Neuronal stem cell (in vitro differentiated cells): ENCODE data around the gene SPINDOC.

Source experiments
- DNase-seq: peaks from one replicate; pipeline ENCODE4 v3.0.0-alpha.2; 2013; ENCODE audit warnings: low spot score
- H2AFZ ChIP-seq: one replicate; pipeline ENCODE4 v1.6.1; 2013; ENCODE audit warnings: mild to moderate bottlenecking, low read length, inconsistent platforms
- H2AK5ac ChIP-seq: 2 replicates; pipeline ENCODE4 v1.6.1; 2013; ENCODE audit warnings: low read depth, mild to moderate bottlenecking, inconsistent platforms, low read length, moderate library complexity, mixed read lengths
- H2BK120ac ChIP-seq: 2 replicates; pipeline ENCODE4 v1.6.1; 2013; ENCODE audit warnings: low read depth, mild to moderate bottlenecking, inconsistent platforms, low read length, moderate library complexity, mixed read lengths
- H2BK12ac ChIP-seq: one replicate; pipeline ENCODE4 v1.6.1; 2013; ENCODE audit warnings: low read length, inconsistent platforms
- H2BK15ac ChIP-seq: 2 replicates; pipeline ENCODE4 v1.6.1; 2013; ENCODE audit warnings: mild to moderate bottlenecking, low read length, inconsistent platforms, mixed read lengths
- H2BK5ac ChIP-seq: one replicate; pipeline ENCODE4 v1.6.1; 2013; ENCODE audit warnings: inconsistent platforms, mild to moderate bottlenecking, low read length, moderate library complexity
- H3K14ac ChIP-seq: one replicate; pipeline ENCODE4 v1.6.1; 2013; ENCODE audit warnings: low read length, inconsistent platforms
- H3K18ac ChIP-seq: 2 replicates; pipeline ENCODE4 v1.6.1; 2013; ENCODE audit warnings: low read length, inconsistent platforms
- H3K23ac ChIP-seq: 2 replicates; pipeline ENCODE4 v1.6.1; 2013; ENCODE audit warnings: low read depth, mild to moderate bottlenecking, mixed read lengths, low read length, inconsistent platforms; ENCODE audit not compliant: poor library complexity
- H3K27ac ChIP-seq: replicated peaks from 3 replicates; pipeline ENCODE4 v1.5.1; 2013; ENCODE audit warnings: low read length, inconsistent platforms
- H3K27me3 ChIP-seq, 3 experiments: 2 replicates each; pipeline ENCODE4 v1.6.1; 2013; ENCODE audit warnings: low read length in 3 of 3, mild to moderate bottlenecking in 2 of 3, inconsistent platforms in 1 of 3, low read depth in 1 of 3, mixed read lengths in 1 of 3, moderate library complexity in 1 of 3; ENCODE audit not compliant: control insufficient read depth in 3 of 3, insufficient read depth in 3 of 3
- H3K36me3 ChIP-seq, 2 donors: replicated peaks in 1 of 2; 2 replicates each; pipeline ENCODE4 v1.6.1; 2013; ENCODE audit warnings: low read length in 2 of 2; ENCODE audit not compliant: control insufficient read depth in 2 of 2, insufficient read depth in 2 of 2
- H3K4ac ChIP-seq: 2 replicates; pipeline ENCODE4 v1.6.1; 2013; ENCODE audit warnings: inconsistent platforms, mild to moderate bottlenecking, low read length, moderate library complexity
- H3K4me1 ChIP-seq, 2 donors: 1 replicate in 1 of 2; 2 replicates in 1 of 2; pipeline ENCODE4 v1.6.1; 2013; ENCODE audit warnings: low read length in 2 of 2, low read depth in 1 of 2; ENCODE audit not compliant: control insufficient read depth in 2 of 2, insufficient read depth in 1 of 2
- H3K4me2 ChIP-seq: one replicate; pipeline ENCODE4 v1.6.1; 2013; ENCODE audit warnings: mild to moderate bottlenecking, low read length, inconsistent platforms; ENCODE audit not compliant: insufficient read depth, poor library complexity, severe bottlenecking
- H3K4me3 ChIP-seq, 2 donors: 2 replicates each; pipeline ENCODE4 v1.5.1; 2013; ENCODE audit warnings: low read length in 2 of 2, mild to moderate bottlenecking in 2 of 2, inconsistent platforms in 1 of 2, moderate library complexity in 1 of 2
- H3K79me1 ChIP-seq: one replicate; pipeline ENCODE4 v1.6.1; 2013; ENCODE audit warnings: low read depth, mild to moderate bottlenecking, inconsistent platforms, low read length, moderate library complexity
- H3K9ac ChIP-seq: one replicate; pipeline ENCODE4 v1.6.1; 2013; ENCODE audit warnings: mild to moderate bottlenecking, low read depth, low read length, inconsistent platforms; ENCODE audit not compliant: poor library complexity
- H3K9me3 ChIP-seq, 2 donors: replicated peaks in 1 of 2; 2 replicates each; pipeline versions ENCODE3 to v1.6.1; 2013; ENCODE audit warnings: low read length in 2 of 2, mild to moderate bottlenecking in 2 of 2, inconsistent platforms in 1 of 2, low read depth in 1 of 2, mixed read lengths in 1 of 2, moderate library complexity in 1 of 2; ENCODE audit not compliant: control insufficient read depth in 2 of 2, insufficient read depth in 1 of 2
- H4K8ac ChIP-seq: one replicate; pipeline ENCODE4 v1.6.1; 2013; ENCODE audit warnings: low read depth, mild to moderate bottlenecking, inconsistent platforms, low read length, moderate library complexity
- H4K91ac ChIP-seq: one replicate; pipeline ENCODE4 v1.6.1; 2013; ENCODE audit warnings: low read length, low read depth, mild to moderate bottlenecking, inconsistent platforms; ENCODE audit not compliant: poor library complexity
- WGBS, 2 donors: extraction: QIAGEN DNeasy Blood & Tissue Kit; methylation state at CpG; one replicate each; pipeline ENCODE4 v1.1.7; 2013; ENCODE audit warnings: missing lambda C conversion rate in 2 of 2, mixed read lengths in 1 of 2; ENCODE audit not compliant: insufficient read length in 2 of 2, insufficient replicate concordance in 1 of 2; ENCODE audit errors: extremely low coverage in 2 of 2; 5-methylcytosine and 5-hydroxymethylcytosine counted together

SPINDOC gene

DNA sequence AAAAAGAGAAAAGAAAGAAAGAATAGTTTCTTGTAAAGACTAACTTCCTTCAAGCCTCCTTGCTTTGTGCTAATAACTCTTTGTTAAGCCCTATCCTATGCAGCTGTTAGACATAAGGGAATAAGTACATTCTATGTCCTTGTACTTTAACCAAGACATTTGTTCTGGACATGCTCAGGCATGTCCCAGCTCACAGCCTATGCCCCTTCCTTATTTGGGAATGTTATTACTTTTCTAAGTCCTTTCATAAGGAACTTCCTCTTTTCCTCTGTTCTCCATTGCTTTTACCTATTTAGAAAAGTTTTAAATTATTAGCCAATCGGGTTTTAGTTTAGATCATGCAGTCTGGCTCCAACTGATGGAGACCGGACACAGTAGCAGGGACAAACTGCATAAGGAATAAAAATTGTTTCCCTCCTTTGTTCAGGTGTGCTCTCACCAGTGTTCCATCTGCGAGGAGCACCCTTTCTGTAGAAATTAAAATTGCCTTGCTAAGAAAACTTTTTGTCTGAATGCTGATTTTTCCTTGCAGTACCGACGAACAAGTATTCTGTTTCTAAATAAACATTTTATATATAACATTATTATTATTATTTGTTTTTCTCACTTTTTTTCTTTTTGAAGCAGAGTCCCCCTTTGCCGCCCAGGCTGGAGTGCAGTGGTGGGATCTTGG, 21.6 kb upstream of the SPINDOC start:
- Histone ChIP-seq H3K18ac (no peak overlapping the region), H3K36me3 (no peaks in the 10 kb centered on the region), H2BK12ac (no peak overlapping the region), H3K23ac (no peak overlapping the region), H2BK120ac (no peak overlapping the region), H2AK5ac (no peak overlapping the region), H3K27me3 (no peaks in the 10 kb centered on the region), H3K79me1 (no peaks in the 10 kb centered on the region), H3K4me2 (no peak overlapping the region), H3K14ac (no peak overlapping the region), H3K27ac (no peak overlapping the region), H2BK5ac (no peak overlapping the region), H2AFZ (no peak overlapping the region), H3K9ac (no peak overlapping the region), H4K8ac (no peak overlapping the region), H3K4me1 (no peaks in the 10 kb centered on the region), H3K4ac (no peak overlapping the region), H3K4me3 (no peak overlapping the region), H3K9me3 (peaks cover 4 to 18% of the 10 kb centered on the region in 2 donors), H4K91ac (no peak overlapping the region), H2BK15ac (no peak overlapping the region)
- DNase-seq = no peak
- no CpG with 5 or more reads among the region's 6 CpGs for WGBS, 2 donors

DNA sequence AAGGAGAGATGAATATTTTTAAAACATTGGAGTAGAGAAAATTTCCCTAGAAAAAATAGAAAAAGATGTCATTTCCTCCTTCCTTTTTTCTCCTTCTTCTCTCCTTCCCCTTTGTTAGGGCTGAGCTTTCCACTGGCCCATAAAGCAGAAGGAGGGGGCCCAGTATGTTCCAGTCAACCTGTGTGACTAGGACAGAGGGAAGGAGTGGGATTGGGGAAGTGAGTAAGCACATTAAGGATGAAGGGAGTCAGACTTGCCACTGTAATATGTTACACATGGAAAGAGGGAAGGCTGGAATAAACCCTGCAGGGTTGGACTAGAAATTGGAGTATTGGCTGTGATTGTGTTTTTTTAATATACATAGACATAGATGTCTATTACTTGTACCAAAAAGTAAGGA, 20.1 kb upstream of the SPINDOC start:
- Histone ChIP-seq H3K9ac (no peak overlapping the region), H3K23ac (no peak overlapping the region), H2AK5ac (no peak overlapping the region), H3K27me3 (no peaks in the 10 kb centered on the region), H3K4ac (no peak overlapping the region), H4K8ac (no peak overlapping the region), H2BK15ac (no peak overlapping the region), H2BK12ac (no peak overlapping the region), H3K79me1 (peaks cover 1% of the 10 kb centered on the region), H2BK120ac (no peak overlapping the region), H3K18ac (no peak overlapping the region), H3K9me3 (peaks cover 7 to 22% of the 10 kb centered on the region in 2 donors), H3K27ac (no peak overlapping the region), H3K36me3 (no peaks in the 10 kb centered on the region), H2AFZ (no peak overlapping the region), H3K14ac (no peak overlapping the region), H3K4me3 (no peak overlapping the region), H4K91ac (no peak overlapping the region), H3K4me1 (no peaks in the 10 kb centered on the region), H2BK5ac (no peak overlapping the region), H3K4me2 (no peak overlapping the region)
- no peak for DNase-seq

DNA sequence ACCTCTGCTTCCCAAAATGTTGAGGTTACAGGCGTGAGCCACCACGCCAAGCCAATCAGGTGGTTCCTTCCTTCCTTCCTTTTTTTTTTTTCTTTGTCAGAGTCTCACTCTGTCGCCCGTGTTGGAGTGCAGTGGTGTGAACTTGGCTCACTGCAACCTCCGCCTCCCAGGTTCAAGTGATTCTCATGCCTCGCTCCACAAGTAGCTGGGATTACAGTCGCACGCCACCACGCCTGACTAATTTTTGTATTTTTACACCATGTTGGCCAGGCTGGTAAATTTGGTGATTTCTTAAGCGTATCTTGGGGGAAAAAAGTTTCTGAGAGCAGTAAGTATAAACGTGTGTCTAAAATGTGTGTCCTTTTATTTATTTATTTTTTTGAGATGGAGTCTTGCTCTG, 18.2 kb upstream of the SPINDOC start:
- Histone ChIP-seq H2BK5ac (no peak overlapping the region), H4K8ac (no peak overlapping the region), H3K9ac (no peak overlapping the region), H3K27me3 (no peaks in the 10 kb centered on the region), H2BK12ac (no peak overlapping the region), H3K4me1 (no peaks in the 10 kb centered on the region), H3K23ac (no peak overlapping the region), H3K4ac (no peak overlapping the region), H2AFZ (no peak overlapping the region), H3K79me1 (peaks cover 1% of the 10 kb centered on the region), H3K14ac (no peak overlapping the region), H4K91ac (no peak overlapping the region), H2AK5ac (no peak overlapping the region), H3K36me3 (no peaks in the 10 kb centered on the region), H3K27ac (no peak overlapping the region), H3K4me3 (no peak overlapping the region), H2BK120ac (no peak overlapping the region), H2BK15ac (no peak overlapping the region), H3K9me3 (peaks cover 7 to 22% of the 10 kb centered on the region in 2 donors), H3K18ac (no peak overlapping the region), H3K4me2 (no peak overlapping the region)
- WGBS, 2 donors = no CpG with 5 or more reads among the region's 11 CpGs
- no peak for DNase-seq

DNA sequence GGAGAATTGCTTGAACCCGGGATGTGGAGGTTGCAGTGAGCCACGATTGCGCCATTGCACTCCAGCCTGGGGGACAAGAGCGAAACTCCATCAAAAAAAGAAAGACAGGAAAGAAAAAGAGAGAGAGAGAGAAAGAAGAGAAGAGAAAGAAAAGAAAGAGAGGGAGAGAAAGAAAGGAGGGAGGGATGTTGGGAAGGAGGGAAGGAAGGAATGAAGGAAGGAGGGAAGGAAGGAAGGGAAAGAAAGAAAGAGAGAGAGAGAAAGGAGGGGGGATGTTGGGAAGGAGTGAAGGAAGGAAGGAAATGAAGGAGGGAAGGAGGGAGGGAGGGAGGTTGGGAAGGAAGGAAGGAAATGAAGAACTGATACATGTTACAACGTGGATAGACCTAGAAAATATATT, 12.3 kb upstream of the SPINDOC start:
- H2BK5ac ChIP-seq = no peak overlapping the region
- H2BK12ac ChIP-seq = no peak overlapping the region
- H3K4me2 ChIP-seq = no peak overlapping the region
- DNase-seq = no peak
- H3K9me3 ChIP-seq = peaks cover 3 to 6% of the 10 kb centered on the region in 2 donors
- no peak overlapping the region for H4K91ac ChIP-seq
- peaks cover 0 to 2% (median 0%) of the 10 kb centered on the region in 3 experiments for H3K27me3 ChIP-seq
- H3K4me3 ChIP-seq = no peak overlapping the region
- no peak overlapping the region for H3K4ac ChIP-seq
- peaks cover 1% of the 10 kb centered on the region for H3K79me1 ChIP-seq
- no peak overlapping the region for H2AFZ ChIP-seq
- H2BK120ac ChIP-seq = no peak overlapping the region
- H3K9ac ChIP-seq = no peak overlapping the region
- no peak overlapping the region for H3K23ac ChIP-seq
- no peak overlapping the region for H3K14ac ChIP-seq
- H4K8ac ChIP-seq = no peak overlapping the region
- no peaks in the 10 kb centered on the region for H3K36me3 ChIP-seq
- no peak overlapping the region for H3K18ac ChIP-seq
- no peak overlapping the region for H2BK15ac ChIP-seq
- peaks cover 0 to 5% of the 10 kb centered on the region in 2 donors for H3K4me1 ChIP-seq
- no peak overlapping the region for H2AK5ac ChIP-seq
- H3K27ac ChIP-seq = no peak overlapping the region
- no CpG with 5 or more reads among the region's 5 CpGs for WGBS, 2 donors
